Measurements from ENCODE around the gene OVOL1.

- TF ChIP-seq POLR2AphosphoS5 (IDR thresholded peaks at IDR 0.05) (no peak), EP300 (IDR thresholded peaks at IDR 0.05) (no peak), POLR2A (IDR thresholded peaks at IDR 0.05) (no peak)
- TF ChIP-seq, protein P1, sequence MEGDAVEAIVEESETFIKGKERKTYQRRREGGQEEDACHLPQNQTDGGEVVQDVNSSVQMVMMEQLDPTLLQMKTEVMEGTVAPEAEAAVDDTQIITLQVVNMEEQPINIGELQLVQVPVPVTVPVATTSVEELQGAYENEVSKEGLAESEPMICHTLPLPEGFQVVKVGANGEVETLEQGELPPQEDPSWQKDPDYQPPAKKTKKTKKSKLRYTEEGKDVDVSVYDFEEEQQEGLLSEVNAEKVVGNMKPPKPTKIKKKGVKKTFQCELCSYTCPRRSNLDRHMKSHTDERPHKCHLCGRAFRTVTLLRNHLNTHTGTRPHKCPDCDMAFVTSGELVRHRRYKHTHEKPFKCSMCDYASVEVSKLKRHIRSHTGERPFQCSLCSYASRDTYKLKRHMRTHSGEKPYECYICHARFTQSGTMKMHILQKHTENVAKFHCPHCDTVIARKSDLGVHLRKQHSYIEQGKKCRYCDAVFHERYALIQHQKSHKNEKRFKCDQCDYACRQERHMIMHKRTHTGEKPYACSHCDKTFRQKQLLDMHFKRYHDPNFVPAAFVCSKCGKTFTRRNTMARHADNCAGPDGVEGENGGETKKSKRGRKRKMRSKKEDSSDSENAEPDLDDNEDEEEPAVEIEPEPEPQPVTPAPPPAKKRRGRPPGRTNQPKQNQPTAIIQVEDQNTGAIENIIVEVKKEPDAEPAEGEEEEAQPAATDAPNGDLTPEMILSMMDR (IDR thresholded peaks at IDR 0.05), result no peak
Measured at GRCh38 chr11:65814131-65814985, 27.5 kb downstream of the OVOL1 start.

Measured in gastroesophageal sphincter (tissue), 3 donors.